Adrenal gland (tissue), 5 donors: ENCODE measurements around the gene SLC44A5.

ENCODE experiments used
- POLR2A ChIP-seq, 2 donors: fragments of 450-650 bp; IDR thresholded peaks; one replicate each; pipeline ENCODE4 v1.6.1; 2017; ENCODE audit warnings: antibody characterized with exemption in 2 of 2, mild to moderate bottlenecking in 2 of 2, moderate library complexity in 1 of 2
- TF ChIP-seq, protein P1 (sequence below), 6 experiments: fragments of 450-650 bp in 4 of 6; fragments of 200-600 bp in 2 of 6; sonication (generic) in 1 of 6; IDR thresholded peaks; 1 replicate in 5 of 6; 2 replicates in 1 of 6; pipeline versions ENCODE4 v1.5.1 to v1.8.0; 2016 to 2021; ENCODE audit warnings: antibody characterized with exemption in 6 of 6, mild to moderate bottlenecking in 2 of 6, moderate library complexity in 1 of 6
- donor health status: DM: no; HTN: no; CAD: no.

DNA sequence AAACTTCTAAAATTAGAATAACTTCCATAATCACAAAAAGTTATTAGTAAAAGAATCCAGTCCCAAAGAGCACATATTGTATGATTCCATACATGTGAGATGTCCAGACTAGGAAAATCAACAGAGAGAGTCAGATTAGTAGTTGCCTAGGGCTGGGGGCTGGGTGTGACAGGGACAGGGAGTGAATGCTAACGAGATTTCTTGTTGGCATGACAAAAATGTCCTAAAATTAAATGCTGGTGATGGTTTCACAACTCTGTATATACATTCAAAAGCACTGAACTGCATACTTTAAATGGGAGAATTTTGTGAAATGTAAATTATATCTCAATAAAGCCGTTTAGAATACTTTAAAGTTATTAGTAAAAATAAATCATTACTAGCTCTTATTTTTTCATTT, 92.2 kb downstream of the SLC44A5 start:
- TF ChIP-seq, protein P1, sequence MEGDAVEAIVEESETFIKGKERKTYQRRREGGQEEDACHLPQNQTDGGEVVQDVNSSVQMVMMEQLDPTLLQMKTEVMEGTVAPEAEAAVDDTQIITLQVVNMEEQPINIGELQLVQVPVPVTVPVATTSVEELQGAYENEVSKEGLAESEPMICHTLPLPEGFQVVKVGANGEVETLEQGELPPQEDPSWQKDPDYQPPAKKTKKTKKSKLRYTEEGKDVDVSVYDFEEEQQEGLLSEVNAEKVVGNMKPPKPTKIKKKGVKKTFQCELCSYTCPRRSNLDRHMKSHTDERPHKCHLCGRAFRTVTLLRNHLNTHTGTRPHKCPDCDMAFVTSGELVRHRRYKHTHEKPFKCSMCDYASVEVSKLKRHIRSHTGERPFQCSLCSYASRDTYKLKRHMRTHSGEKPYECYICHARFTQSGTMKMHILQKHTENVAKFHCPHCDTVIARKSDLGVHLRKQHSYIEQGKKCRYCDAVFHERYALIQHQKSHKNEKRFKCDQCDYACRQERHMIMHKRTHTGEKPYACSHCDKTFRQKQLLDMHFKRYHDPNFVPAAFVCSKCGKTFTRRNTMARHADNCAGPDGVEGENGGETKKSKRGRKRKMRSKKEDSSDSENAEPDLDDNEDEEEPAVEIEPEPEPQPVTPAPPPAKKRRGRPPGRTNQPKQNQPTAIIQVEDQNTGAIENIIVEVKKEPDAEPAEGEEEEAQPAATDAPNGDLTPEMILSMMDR (IDR thresholded peaks at IDR 0.05): no peak
- TF ChIP-seq POLR2A (IDR thresholded peaks at IDR 0.05): no peak
